Measurements from ENCODE around the gene TNFSF12.

The TNFSF12 gene
- 1.7 to 21.1 (median 8.9) reads per million in 3 experiments for total RNA-seq

GRCh38 chr17:7548585-7549400, at the start of gene TNFSF12:
TSS of gene TNFSF12 (plus strand) at chr17:7549058. CDS start at chr17:7549154, 96 bp downstream.
- peak; percentile 42 for DNase-seq

GRCh38 chr17:7499161-7499560, 49.7 kb upstream of the TNFSF12 start:
- no peak for DNase-seq

- DNase-seq = no peak
Observed at GRCh38 chr17:7501729-7502128, 47.1 kb upstream of the TNFSF12 start.

- no peak for DNase-seq
Observed at GRCh38 chr17:7502171-7502847, 46.5 kb upstream of the TNFSF12 start.

- DNase-seq = no peak
Observed at GRCh38 chr17:7502987-7503386, 45.9 kb upstream of the TNFSF12 start.

GRCh38 chr17:7503521-7503920, 45.3 kb upstream of the TNFSF12 start:
- DNase-seq = no peak

GRCh38 chr17:7508145-7508544, 40.7 kb upstream of the TNFSF12 start:
- no peak for DNase-seq

- no peak for DNase-seq
Observed at GRCh38 chr17:7508846-7509245, 40.0 kb upstream of the TNFSF12 start.

- no peak for DNase-seq
Observed at GRCh38 chr17:7509937-7510336, 38.9 kb upstream of the TNFSF12 start.

GRCh38 chr17:7511108-7511507, 37.8 kb upstream of the TNFSF12 start:
- no peak for DNase-seq

- no peak for DNase-seq
Observed at GRCh38 chr17:7512105-7512504, 36.8 kb upstream of the TNFSF12 start.

- no peak for DNase-seq
Observed at GRCh38 chr17:7512824-7513540, 35.9 kb upstream of the TNFSF12 start.

GRCh38 chr17:7513850-7514419, 34.9 kb upstream of the TNFSF12 start:
- no peak for DNase-seq

- no peak for DNase-seq
Observed at GRCh38 chr17:7515911-7516610, 32.8 kb upstream of the TNFSF12 start.

- DNase-seq = peak; percentile 52
Observed at GRCh38 chr17:7523033-7523432, 25.8 kb upstream of the TNFSF12 start.

GRCh38 chr17:7528842-7529241, 20.0 kb upstream of the TNFSF12 start:
- DNase-seq = no peak

- DNase-seq = no peak
Observed at GRCh38 chr17:7530023-7530900, 18.6 kb upstream of the TNFSF12 start.

GRCh38 chr17:7538050-7538449, 10.8 kb upstream of the TNFSF12 start:
- no peak for DNase-seq

GRCh38 chr17:7538891-7539545, 9.8 kb upstream of the TNFSF12 start:
- DNase-seq = no peak

GRCh38 chr17:7541074-7541621, 7.7 kb upstream of the TNFSF12 start:
- DNase-seq = no peak

GRCh38 chr17:7544911-7545310, 3.9 kb upstream of the TNFSF12 start:
- DNase-seq = no peak

Data from central memory CD4-positive, alpha-beta T cell (primary cell).